ENCODE results near the gene R3HDML. TPM values are rescaled to one million over a fixed set of nuclear protein-coding genes. Genes with fewer than 3 reads are reported as not detected.

Gene R3HDML
- total and polyA plus RNA-seq, 9 of the 15 experiments (the other 6 are each of a cell fraction or from before 2014, with no cell fraction given), result not detected

DNA sequence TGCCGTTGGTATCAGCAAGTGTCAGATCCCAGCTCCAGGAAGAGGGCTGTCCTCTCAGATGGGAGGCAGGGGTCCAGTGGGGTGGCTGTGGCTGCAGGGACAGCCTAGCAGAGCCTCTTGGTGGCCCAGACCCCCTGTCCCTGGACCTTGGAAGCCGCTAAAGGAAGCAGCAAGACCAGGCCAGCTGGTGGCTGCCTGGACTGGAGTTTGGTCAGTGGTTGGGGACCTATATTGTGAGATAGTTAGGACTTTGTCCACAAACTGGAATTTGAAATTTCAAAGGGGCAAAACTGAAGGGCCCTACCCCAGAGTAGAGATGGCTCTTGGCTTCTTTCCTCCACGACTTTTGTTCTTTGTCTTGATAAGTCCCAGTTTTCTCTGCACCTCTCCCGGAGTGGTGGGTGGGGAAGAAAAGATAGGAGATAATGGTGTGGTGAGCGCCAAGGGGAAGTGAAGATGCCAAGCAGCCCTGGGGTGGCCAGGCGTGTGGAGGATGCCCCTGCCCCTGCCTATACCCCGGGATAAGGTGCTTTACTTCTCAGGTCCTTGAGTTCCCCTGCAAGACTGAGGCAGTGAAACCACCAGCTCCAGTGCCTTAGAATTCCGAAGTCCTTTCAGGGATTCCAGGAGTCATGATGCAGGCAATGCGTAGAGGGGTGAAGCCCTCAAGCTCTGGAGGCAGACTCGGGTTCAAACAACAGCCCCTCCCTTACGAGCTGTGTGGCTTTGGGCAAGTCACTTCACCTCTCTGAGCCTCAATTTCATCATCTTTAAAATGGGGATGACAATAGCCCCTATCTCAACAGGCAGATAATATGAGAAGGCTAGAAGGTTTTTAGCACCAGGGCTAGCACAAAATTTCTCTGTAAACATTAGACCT is 58.9 kb downstream of the R3HDML start (continued):
- TF ChIP-seq, protein P1, sequence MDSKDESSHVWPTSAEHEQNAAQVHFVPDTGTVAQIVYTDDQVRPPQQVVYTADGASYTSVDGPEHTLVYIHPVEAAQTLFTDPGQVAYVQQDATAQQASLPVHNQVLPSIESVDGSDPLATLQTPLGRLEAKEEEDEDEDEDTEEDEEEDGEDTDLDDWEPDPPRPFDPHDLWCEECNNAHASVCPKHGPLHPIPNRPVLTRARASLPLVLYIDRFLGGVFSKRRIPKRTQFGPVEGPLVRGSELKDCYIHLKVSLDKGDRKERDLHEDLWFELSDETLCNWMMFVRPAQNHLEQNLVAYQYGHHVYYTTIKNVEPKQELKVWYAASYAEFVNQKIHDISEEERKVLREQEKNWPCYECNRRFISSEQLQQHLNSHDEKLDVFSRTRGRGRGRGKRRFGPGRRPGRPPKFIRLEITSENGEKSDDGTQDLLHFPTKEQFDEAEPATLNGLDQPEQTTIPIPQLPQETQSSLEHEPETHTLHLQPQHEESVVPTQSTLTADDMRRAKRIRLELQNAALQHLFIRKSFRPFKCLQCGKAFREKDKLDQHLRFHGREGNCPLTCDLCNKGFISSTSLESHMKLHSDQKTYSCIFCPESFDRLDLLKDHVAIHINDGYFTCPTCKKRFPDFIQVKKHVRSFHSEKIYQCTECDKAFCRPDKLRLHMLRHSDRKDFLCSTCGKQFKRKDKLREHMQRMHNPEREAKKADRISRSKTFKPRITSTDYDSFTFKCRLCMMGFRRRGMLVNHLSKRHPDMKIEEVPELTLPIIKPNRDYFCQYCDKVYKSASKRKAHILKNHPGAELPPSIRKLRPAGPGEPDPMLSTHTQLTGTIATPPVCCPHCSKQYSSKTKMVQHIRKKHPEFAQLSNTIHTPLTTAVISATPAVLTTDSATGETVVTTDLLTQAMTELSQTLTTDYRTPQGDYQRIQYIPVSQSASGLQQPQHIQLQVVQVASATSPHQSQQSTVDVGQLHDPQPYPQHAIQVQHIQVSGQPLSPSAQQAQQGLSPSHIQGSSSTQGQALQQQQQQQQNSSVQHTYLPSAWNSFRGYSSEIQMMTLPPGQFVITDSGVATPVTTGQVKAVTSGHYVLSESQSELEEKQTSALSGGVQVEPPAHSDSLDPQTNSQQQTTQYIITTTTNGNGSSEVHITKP (IDR thresholded peaks at IDR 0.05; ENCODE audit: partially characterized antibody), result no peak
- TF ChIP-seq FIP1L1 (IDR thresholded peaks at IDR 0.05; ENCODE audit: low read depth, low read length, poor library complexity, severe bottlenecking) (no peak), LCOR (CRISPR knock-in tag; IDR thresholded peaks at IDR 0.05) (no peak), ZFP30 (CRISPR knock-in tag; IDR thresholded peaks at IDR 0.05; ENCODE audit: borderline replicate concordance) (no peak), ZFP36 (IDR thresholded peaks at IDR 0.05; ENCODE audit: low read depth, low read length, partially characterized antibody) (peak; percentile 82), TAF15 (IDR thresholded peaks at IDR 0.05; ENCODE audit: low read depth, low read length) (no peak), ETS2 (tag; IDR thresholded peaks at IDR 0.05; ENCODE audit: borderline replicate concordance, poor library complexity, severe bottlenecking) (no peak), ZNF174 (CRISPR knock-in tag; IDR thresholded peaks at IDR 0.05) (no peak), KLF16 (IDR thresholded peaks at IDR 0.05) (no peak), KDM5B (IDR thresholded peaks at IDR 0.05; ENCODE audit: insufficient replicate concordance, low read depth, low read length) (no peak), PTTG1 (tag; IDR thresholded peaks at IDR 0.05; ENCODE audit: low read depth) (no peak), TEAD2 (tag; IDR thresholded peaks at IDR 0.05) (no peak), MTA1 (IDR thresholded peaks at IDR 0.05; ENCODE audit: borderline replicate concordance) (no peak), SPI1 (IDR thresholded peaks at IDR 0.05; ENCODE audit: borderline replicate concordance, low read depth, low read length) (no peak), RBM25 (IDR thresholded peaks at IDR 0.05; ENCODE audit: low read depth, low read length, severe bottlenecking) (peak; percentile 89), MCM5 (IDR thresholded peaks at IDR 0.05; ENCODE audit: low read depth) (no peak), CHCHD3 (CRISPR knock-in tag; IDR thresholded peaks at IDR 0.05) (no peak), BCOR (IDR thresholded peaks at IDR 0.05) (peak; percentile 86)
- TF ChIP-seq, protein P2, sequence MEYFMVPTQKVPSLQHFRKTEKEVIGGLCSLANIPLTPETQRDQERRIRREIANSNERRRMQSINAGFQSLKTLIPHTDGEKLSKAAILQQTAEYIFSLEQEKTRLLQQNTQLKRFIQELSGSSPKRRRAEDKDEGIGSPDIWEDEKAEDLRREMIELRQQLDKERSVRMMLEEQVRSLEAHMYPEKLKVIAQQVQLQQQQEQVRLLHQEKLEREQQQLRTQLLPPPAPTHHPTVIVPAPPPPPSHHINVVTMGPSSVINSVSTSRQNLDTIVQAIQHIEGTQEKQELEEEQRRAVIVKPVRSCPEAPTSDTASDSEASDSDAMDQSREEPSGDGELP (CRISPR knock-in tag; IDR thresholded peaks at IDR 0.05; ENCODE audit: borderline replicate concordance), result peak; percentile 3; the same call in 1 of the 2 replicates
- TF ChIP-seq, protein P3, sequence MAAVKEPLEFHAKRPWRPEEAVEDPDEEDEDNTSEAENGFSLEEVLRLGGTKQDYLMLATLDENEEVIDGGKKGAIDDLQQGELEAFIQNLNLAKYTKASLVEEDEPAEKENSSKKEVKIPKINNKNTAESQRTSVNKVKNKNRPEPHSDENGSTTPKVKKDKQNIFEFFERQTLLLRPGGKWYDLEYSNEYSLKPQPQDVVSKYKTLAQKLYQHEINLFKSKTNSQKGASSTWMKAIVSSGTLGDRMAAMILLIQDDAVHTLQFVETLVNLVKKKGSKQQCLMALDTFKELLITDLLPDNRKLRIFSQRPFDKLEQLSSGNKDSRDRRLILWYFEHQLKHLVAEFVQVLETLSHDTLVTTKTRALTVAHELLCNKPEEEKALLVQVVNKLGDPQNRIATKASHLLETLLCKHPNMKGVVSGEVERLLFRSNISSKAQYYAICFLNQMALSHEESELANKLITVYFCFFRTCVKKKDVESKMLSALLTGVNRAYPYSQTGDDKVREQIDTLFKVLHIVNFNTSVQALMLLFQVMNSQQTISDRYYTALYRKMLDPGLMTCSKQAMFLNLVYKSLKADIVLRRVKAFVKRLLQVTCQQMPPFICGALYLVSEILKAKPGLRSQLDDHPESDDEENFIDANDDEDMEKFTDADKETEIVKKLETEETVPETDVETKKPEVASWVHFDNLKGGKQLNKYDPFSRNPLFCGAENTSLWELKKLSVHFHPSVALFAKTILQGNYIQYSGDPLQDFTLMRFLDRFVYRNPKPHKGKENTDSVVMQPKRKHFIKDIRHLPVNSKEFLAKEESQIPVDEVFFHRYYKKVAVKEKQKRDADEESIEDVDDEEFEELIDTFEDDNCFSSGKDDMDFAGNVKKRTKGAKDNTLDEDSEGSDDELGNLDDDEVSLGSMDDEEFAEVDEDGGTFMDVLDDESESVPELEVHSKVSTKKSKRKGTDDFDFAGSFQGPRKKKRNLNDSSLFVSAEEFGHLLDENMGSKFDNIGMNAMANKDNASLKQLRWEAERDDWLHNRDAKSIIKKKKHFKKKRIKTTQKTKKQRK (IDR thresholded peaks at IDR 0.05; ENCODE audit: borderline replicate concordance, low read depth, low read length), result no peak

Measured in K562 (cell line).